GM19452 (cell line): ENCODE data around the gene PASD1.

Experiments
- ATAC-seq: cut with Tn5 transposase; IDR thresholded peaks from one replicate; pipeline ENCODE4 v1.9.1; 2021; ENCODE audit not compliant: unreplicated experiment

Gene PASD1

GRCh38 chrX:151700581-151700980 lies 137.1 kb downstream of the PASD1 start:
- no peak for ATAC-seq

- ATAC-seq: no peak
Observed at GRCh38 chrX:151701071-151701470, 137.6 kb downstream of the PASD1 start.

- ATAC-seq: no peak
Observed at GRCh38 chrX:151701531-151701930, 138.1 kb downstream of the PASD1 start.

- ATAC-seq: no peak
Observed at GRCh38 chrX:151702026-151702714, 138.7 kb downstream of the PASD1 start.

- ATAC-seq: no peak
Observed at GRCh38 chrX:151702741-151703340, 139.4 kb downstream of the PASD1 start.

- ATAC-seq: no peak
Observed at GRCh38 chrX:151703487-151703886, 140.0 kb downstream of the PASD1 start.

GRCh38 chrX:151704041-151704663 lies 140.7 kb downstream of the PASD1 start:
- ATAC-seq: no peak

- no peak for ATAC-seq
Observed at GRCh38 chrX:151708821-151709220, 145.3 kb downstream of the PASD1 start.

- ATAC-seq: no peak
Observed at GRCh38 chrX:151710457-151710856, 147.0 kb downstream of the PASD1 start.

GRCh38 chrX:151711154-151711553 lies 147.7 kb downstream of the PASD1 start:
- ATAC-seq: no peak

GRCh38 chrX:151711787-151712186 lies 148.3 kb downstream of the PASD1 start:
- no peak for ATAC-seq

GRCh38 chrX:151712253-151712652 lies 148.8 kb downstream of the PASD1 start:
- ATAC-seq: no peak

GRCh38 chrX:151713849-151714248 lies 150.4 kb downstream of the PASD1 start:
- no peak for ATAC-seq

- no peak for ATAC-seq
Observed at GRCh38 chrX:151714362-151714761, 150.9 kb downstream of the PASD1 start.

- no peak for ATAC-seq
Observed at GRCh38 chrX:151715752-151716151, 152.3 kb downstream of the PASD1 start, which contains the start of gene FATE1. TSS of gene FATE1 (plus strand) at chrX:151716035. CDS start at chrX:151716120, 85 bp downstream.

- no peak for ATAC-seq
Observed at GRCh38 chrX:151722241-151722846, 158.9 kb downstream of the PASD1 start.

GRCh38 chrX:151723156-151723760 lies 159.8 kb downstream of the PASD1 start:
- ATAC-seq: no peak

GRCh38 chrX:151724563-151725337 lies 161.3 kb downstream of the PASD1 start:
- ATAC-seq: no peak

- no peak for ATAC-seq
Observed at GRCh38 chrX:151725338-151725614, 161.8 kb downstream of the PASD1 start.
